NCI-H226 (cell line): ENCODE data around the gene ZGPAT.

ENCODE experiments used
- DNase-seq: peaks from one replicate; pipeline ENCODE4 v3.0.0-alpha.2; 2015

ZGPAT gene

DNA sequence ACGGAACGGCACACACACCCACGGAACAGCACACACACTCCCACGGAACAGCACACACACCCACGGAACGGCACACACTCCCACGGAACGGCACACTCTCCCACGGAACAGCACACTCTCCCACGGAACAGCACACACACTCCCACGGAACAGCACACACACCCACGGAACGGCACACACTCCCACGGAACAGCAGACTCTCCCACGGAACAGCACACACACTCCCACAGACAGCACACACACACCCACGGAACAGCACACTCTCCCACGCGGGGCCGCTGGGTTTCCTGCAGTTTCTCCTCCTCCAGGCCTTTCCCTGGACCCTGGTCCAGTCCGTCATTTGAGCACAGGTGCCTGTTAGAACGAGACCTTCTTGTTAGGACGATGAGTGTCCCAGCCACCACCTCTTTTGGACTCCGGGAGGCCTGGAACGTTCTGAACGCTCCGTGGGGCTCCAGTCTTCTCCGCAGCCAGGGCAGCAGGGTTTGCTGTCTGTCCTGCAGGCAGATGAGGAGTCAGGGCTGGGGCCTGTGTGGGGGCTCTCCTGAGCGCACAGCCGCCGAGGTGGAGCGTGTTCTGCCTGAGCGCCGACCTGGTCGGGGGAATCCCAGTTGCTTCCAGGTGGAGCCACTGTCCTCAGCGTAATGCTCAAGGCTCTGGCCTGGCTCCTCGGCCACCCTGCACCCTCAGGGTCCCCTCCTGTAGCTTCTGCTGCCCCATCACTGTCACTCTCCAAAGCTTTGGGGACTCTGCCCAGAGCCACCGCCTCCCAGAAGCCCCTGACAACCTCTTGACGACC lies 29.0 kb upstream of the ZGPAT start:
- no peak for DNase-seq

DNA sequence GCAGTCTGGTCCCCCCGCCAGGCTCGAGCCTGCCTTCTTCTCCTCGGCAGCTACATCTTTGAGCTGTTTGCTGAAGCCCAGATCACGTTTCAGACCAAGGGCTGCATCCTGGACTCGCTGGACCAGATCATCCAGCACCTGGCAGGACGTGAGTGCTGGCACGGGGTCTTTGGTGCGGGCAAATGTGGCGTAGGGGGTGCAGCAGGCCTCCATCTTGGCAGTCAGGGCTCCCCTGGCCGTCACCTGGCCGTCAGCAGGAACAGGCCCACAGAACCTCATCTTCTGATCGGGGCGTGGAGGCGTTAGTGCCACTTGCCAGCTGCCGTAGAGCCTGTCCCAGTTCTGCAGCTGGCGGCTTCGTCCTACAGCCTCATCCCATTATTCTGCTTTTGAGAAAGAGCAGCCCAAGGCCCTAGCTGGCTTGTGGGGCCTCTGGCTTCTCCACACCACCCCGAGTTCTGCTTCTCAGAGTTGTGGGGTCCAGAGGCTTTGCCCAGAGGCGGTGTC lies 28.0 kb upstream of the ZGPAT start:
- no peak for DNase-seq

DNA sequence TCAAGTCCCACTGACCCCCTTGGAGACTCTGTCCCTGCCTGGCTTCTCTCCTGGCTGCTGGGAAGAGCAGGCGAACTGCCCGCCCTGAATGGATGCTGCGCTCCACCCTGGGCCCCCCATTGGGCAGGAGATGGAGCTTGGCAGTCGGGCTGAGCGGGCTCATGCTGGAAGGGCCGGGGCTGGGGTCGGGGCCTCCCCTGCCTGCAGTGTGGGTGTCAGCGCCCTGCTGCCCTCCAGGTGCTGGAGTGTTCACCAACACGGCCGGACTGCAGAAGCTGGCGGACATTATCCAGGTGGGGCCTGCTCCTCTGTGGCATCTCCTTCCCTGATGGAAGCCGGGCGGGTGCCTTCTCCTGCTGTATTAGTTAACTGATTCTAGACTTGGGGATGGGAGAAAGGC lies 27.4 kb upstream of the ZGPAT start:
- DNase-seq, result no peak

DNA sequence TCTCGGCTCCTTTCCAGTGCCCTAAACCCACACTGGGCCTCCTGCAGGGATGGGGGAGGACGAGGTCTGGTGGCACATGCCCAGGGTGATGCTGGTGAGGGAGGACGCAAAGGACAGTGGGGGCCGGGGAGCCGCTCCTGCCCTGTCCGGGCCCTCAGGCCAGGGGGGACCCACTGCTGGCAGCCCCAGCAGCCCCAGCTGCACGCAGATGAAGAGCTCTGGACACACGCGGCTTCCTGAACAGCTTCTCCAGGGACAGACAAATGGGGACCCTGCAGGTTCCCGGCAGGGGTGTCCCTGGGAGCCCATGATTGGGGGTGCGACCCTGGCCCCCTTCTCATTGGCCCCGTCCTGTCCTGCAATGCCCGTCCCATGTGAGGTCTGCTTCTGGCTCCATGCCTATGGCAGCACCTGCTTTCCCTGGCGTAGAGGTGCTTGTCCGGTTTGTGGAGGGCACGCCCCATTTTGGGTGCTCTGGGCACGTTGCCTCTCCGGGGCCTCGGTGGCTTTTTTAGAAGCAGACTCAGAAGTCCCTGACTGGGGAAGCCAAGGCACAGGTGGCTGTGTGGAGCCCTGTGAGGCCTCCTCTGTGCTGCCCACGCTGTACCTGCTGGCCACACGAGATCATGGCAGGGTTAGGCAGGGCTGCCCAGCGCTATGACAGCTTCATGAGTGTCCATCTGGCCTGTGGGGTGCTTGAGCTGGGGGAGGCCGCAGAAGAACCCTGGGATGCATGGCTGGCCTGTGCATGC lies 26.8 kb upstream of the ZGPAT start:
- no peak for DNase-seq

DNA sequence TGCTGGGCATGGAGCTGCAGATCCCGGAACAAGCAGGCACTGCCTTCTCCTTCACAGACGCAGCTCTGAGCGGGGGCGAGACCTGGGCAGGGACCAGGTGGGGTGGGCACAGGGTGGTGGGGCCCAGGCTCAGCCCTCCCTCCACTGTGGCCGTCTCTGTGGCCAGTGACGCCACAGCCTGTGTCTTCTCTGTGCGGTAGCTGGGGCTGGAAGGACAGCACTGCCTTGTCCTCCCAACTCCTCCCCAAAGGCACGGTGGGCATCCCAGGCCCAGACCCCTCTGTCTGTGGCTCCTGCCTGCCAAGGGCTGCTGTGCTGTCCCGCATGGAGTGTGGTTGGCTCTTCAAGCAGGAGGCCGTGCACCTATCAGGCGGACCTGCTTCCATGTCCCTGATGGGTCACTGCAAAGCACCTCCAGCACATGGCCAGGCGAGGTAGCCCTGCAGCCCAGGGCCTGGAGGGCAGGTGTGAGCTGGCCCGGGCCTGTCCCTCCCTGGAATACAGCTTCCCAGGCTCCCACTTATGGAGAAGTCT lies 26.2 kb upstream of the ZGPAT start:
- no peak for DNase-seq

DNA sequence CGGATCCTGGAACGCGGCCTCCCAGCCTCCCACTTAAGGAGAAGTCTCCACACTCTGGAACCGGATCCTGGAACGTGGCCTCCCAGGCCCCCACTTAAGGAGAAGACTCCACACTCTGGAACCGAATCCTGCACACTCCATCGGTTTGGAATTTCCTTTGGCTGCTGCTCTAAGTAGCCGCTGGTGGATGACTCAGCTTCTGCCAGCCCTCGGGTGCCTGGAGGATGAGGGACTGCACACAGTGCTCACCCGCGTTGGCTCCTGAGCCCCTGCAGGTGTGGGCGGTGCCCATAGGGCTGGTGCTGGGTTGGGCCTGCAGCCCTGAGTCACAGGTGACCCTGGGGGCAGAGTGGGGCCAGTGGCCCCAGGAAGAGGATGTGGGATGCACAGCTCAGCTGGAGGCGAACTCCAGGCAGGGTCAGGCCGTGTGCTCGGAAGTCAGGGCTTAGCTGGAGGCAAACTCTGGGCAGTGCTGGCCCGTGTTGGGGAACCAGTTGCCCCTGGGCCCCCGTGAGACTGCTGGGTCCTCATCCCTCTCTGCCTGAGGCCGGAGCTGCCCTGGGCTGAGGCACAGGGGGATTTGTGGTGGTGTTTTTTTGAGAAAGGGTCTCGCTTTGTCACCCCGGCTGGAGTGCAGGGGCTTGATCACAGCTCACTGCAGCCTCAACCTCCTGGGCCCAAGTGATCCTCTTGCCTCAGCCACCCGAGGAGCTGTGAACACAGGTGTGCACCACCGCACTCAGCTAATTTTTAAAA lies 25.3 kb upstream of the ZGPAT start:
- DNase-seq, result peak; percentile 100

DNA sequence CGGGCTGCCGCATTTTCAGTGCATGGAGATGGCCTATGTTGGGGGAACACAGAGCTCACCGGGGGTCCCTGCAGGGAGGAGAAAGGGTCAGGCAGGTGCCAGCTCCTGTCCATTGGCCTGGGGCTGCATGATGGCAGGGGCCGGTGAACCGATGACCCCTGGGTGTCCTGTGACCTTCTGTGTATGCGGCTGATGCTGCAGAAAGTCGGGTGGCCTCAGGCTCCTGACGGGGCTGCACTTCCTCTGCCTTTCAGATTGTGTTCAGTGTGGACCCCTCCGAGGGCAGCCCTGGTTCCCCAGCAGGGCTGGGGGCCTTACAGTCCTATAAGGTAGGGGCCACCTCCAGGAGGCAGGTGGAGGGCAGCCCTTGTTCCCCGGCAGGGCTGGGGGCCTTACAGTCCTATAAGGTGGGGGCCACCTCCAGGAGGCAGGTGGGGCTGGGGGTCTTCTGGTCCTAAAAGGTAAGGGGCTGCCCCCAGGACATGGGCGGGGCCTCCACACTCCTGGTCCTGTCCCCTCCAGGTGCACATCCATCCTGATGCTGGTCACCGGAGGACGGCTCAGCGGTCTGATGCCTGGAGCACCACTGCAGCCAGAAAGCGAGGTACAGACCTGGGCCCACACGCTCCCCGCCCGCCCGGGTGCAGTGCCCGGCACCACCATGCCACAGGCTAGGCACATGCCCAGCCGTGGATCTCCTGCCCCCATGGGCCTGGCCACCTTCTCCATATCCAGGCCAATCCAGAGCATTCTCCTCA lies 22.4 kb upstream of the ZGPAT start:
- DNase-seq, result no peak

DNA sequence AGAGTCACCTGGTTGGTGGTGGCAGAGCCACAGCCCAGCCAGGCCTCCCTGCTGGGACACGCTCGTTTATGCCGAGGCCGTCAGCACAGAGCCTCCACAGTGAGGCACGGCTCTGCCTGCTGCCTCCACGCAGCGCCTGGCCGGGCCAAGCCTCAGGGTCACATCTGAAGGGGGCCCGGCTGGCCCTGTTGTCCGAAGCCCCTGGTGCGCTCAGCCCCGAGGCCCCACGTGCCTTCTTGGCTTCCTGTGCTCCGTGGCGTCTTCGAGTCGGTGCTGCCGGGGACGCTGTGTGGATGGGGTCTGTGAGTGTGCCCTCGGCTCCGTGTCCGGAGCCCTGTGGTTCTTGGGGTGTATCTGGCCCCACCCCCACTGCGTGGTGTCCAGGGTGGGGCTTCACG lies 21.7 kb upstream of the ZGPAT start:
- DNase-seq, result no peak

DNA sequence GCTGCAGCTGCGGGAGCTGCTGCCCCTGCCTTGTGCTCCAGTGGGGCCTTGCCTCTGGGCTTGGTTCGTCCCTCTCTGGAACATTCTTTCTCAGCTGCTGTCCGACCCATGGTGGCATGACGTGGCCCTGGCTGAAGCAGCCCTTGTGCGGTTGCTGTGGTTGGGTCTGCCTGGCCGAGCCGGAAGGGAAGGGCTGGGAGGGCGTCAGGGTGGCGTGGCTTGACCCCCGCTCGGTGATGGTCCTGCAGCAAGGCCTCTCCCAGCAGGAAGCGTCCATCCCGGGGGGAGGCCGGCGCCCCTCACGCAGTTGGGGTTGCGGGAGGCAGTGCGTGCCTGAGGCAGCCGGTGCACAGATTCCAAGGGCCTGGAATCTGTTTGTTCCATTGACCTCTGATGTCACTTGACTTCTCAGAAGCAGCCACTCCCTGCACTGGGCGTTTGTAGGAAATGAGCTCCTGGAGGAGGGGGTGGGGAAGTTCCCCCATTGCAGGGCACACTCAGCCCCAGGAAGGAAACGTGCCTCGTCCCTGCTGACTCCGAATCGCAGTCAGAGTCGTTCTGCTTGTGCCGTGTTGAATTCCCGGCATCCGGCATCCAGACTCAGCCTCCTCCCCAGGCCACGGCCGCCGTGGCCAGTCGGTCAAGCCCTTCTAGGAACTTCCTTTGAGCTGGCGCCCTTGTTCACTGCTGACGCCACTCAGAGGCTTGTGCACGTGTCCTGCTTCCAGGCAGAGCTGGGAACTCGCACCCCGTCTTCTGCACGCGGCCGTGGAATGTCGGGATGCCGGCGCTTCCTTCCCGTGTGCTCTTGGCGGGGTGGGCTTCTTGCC lies 21.1 kb upstream of the ZGPAT start:
- peak; percentile 78 for DNase-seq

DNA sequence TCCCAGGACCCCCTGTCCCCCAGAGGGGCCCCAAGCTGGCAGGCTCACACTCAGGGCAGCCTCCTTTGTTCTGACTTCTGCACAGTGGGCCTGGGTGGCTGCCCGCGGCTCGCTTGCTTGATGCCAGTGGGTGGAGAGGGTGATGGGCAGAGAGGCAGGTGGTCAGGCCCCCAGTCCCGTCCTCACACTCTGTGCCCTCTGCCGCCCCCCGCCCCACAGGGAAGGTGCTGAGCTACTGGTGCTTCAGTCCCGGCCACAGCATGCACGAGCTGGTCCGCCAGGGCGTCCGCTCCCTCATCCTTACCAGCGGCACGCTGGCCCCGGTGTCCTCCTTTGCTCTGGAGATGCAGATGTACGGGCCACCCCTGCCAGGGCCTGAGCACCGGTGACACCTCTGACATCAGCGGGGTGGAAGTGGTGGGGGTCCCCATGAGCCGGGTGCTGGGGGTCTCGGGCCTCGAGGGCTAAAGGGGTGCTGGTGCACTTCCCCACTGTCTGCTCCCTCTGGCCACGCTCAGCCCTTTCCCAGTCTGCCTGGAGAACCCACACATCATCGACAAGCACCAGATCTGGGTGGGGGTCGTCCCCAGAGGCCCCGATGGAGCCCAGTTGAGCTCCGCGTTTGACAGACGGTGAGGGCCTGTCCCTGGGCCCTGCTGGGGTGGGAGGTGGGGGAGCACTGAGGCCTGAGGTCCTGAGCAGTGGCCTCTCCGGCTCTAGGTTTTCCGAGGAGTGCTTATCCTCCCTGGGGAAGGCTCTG lies 20.2 kb upstream of the ZGPAT start:
- DNase-seq, result no peak

DNA sequence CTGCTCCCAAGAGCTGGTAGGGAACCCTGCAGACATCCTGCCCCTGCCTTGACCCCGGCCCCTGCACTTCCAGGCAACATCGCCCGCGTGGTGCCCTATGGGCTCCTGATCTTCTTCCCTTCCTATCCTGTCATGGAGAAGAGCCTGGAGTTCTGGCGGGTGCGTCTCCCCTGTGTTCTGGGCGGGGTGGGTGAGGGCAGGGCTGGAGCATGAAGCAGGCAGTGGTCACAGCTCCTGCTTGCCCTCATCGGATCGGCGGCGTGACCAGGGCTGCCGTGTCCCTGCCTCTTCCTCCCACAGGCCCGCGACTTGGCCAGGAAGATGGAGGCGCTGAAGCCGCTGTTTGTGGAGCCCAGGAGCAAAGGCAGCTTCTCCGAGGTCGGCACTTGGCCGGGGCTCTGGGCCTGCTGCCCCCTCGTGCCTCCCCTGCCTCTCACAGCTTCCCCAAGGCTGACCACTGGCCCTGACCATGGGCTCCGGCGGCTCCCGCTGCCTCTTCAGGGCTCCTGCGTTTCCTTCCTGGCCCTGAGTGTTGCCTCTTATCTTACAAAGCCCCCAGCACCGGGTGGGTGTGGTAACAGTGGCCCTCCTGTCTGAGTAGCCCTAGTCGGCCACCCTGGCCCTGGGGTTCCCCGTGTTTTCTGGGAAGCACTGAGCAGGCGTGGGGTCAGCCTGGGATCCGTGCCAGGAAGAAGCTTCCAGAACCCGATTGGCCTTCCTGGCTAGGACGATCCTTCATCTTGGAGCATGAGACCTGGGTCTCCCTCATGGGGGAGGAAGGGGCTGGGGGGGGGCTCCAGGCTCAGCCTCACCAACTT lies 19.4 kb upstream of the ZGPAT start:
- no peak for DNase-seq

DNA sequence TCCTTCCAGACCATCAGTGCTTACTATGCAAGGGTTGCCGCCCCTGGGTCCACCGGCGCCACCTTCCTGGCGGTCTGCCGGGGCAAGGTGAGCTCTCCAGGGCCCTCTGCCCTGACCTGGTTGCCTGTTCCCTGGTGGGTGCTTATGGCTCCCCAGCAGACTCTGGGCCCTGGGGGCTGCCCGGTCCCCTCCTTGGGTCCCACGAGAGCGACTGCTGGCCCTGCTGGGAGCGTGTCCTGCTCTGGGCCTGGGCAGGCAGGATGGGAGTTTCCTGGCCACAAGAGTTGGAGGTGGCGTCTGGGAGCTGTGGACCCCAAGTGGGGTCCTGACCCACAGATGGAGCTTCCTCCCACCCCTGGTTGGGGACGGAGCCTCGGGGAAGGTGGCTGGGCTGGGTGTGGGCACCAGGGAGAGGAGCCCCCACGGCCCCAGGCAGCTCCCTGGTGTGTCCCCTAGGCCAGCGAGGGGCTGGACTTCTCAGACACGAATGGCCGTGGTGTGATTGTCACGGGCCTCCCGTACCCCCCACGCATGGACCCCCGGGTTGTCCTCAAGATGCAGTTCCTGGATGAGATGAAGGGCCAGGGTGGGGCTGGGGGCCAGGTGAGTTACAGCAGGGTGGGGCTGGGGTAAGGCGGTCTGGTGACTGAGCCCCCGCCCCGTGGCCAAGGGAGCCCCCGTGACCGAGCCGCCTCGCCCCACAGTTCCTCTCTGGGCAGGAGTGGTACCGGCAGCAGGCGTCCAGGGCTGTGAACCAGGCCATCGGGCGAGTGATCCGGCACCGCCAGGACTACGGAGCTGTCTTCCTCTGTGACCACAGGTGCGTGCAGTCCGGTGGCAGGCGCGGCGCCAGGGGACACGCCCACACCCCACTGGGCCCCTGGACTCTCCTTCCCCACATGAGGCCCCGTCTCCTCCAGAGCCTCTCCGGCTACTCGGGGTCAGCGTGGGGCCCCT lies 18.5 kb upstream of the ZGPAT start:
- DNase-seq, result no peak

DNA sequence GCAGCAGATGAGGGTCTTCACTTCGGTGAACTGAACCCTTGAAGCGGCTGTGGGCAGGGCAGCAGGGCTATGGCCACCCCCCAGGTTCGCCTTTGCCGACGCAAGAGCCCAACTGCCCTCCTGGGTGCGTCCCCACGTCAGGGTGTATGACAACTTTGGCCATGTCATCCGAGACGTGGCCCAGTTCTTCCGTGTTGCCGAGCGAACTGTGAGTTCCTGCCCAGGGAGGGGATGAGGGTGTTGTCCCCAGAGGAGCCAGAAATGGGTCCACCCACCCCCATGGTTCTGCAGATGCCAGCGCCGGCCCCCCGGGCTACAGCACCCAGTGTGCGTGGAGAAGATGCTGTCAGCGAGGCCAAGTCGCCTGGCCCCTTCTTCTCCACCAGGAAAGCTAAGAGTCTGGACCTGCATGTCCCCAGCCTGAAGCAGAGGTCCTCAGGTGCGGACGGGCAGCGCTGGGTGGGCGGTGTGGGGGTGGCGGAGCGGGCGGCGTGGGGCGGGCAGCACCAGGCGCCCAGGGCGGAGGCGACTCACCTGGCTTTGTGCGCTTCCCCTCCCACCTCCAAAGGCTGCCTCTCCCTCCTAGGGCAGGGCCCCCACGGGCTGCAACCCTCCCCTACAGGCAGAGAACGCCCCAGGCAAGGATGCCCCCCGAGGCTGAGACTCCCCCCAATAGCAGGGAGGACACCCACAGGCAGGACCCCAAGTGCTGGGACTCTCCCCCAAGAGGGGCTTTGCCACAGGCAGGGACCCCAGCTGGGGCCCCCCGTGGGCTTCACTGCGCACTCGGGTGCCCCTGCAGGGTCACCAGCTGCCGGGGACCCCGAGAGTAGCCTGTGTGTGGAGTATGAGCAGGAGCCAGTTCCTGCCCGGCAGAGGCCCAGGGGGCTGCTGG lies 17.6 kb upstream of the ZGPAT start:
- no peak for DNase-seq

DNA sequence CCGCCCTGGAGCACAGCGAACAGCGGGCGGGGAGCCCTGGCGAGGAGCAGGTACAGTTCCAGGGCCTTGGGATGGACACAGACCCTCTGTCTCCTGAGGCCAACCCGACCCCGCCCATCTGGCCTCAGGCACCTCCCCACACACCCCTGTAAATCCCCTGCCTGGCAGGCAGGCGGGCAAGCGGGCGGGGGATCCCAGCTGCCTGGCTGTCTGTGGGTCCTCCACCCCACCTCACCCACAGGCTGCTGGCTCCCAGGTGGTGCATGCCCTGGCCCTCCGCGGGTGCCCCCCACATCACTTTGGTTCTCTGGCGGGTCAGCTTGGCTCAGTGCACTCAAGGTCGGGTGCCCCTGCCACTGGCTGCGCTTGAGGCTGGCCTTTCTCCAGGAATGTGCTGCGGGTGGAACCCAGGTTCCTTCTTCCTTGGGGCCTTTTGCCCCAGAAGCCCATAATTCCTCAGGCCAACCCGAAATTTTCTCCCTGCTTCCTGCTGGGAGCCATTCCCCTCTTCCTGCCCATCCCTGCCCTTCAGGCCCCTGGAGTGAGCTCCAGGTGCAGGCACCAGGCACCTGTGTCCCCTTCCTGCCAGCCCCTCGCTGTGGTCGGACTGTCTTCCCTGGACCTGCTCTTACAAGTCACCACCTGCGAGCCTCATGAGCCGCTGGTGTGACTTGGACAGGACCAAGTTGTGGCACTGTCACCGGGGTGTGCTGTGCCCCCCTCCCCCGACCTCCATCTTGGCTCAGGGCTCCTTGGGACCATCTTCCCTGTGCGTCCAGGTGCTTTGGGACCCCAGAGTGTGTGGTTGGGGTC lies 16.7 kb upstream of the ZGPAT start:
- no peak for DNase-seq

DNA sequence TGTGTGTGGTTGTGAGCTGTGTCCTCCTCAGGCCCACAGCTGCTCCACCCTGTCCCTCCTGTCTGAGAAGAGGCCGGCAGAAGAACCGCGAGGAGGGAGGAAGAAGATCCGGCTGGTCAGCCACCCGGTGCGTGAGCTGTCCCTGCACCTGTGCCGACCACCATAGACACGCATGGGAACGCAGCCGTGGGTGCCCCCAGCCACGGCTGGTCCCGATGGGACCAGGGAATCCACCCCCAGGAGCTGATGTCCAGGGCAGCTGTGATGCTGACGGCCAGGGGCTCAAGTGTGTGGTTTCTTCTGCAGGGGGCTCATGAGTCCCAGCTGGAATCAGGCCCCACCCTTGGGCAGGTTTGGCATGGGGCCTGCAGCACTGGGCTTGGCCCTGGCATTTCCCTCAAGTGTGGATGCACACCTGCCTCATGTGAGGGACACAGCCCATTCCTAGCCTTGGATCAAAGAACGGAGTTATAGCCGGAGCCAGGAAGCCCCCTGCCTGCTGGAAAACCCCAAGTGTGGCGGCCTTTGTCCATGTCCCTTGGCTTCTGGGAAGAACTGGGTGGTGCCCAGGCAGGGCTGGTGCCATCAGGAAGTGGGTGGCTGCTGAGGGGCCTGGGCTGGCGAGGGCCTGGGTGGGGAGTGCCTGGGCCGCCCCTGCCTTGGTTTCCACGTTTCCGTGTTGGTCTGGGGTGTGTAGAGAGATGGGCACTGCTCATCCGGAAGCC lies 16.0 kb upstream of the ZGPAT start:
- DNase-seq, result no peak
